Breast epithelium (tissue), 3 donors: ENCODE results near the gene ASPRV1.

Experiments
- CTCF ChIP-seq, 3 donors: fragments of 450-650 bp; IDR thresholded peaks; one replicate each; pipeline ENCODE4 v1.5.1; 2016 to 2017; ENCODE audit warnings: antibody characterized with exemption in 3 of 3, mild to moderate bottlenecking in 3 of 3, moderate library complexity in 3 of 3
- POLR2A ChIP-seq: fragments of 450-650 bp; IDR thresholded peaks from one replicate; pipeline ENCODE4 v1.6.1; 2016; ENCODE audit warnings: antibody characterized with exemption, mild to moderate bottlenecking, moderate library complexity

GRCh38 chr2:69923116-69923515, 38.3 kb downstream of the ASPRV1 start:
- TF ChIP-seq CTCF (IDR thresholded peaks at IDR 0.05) (no peak), POLR2A (no peak)
